Lung (tissue), 12 donors: Measurements from ENCODE around the gene C12orf43. TPM values are rescaled to one million over a fixed set of nuclear protein-coding genes. Genes with fewer than 3 reads are reported as not detected.
A peak's percentile ranks its signal among the peaks of the same experiment; 100 is the strongest.

Source experiments
- ATAC-seq: fragments of 200-7000 bp; cut with Tn5 transposase; one replicate; pipeline ENCODE4 v1.9.1; 2020; ENCODE audit warnings: moderate number of reproducible peaks; ENCODE audit not compliant: insufficient read depth, low FRiP score
- DNase-seq, 3 donors: peaks; one replicate each; pipeline ENCODE4 v3.0.0-alpha.2; 2013 to 2017
- H3K27ac ChIP-seq, 2 donors: one replicate each; pipeline ENCODE4 v1.5.1; 2013; ENCODE audit warnings: mild to moderate bottlenecking in 2 of 2, moderate library complexity in 2 of 2, control low read depth in 1 of 2, inconsistent platforms in 1 of 2, low read depth in 1 of 2, low read length in 1 of 2
- H3K27me3 ChIP-seq, 3 donors: one replicate each; pipeline ENCODE4 v1.5.1; 2013; ENCODE audit warnings: low read length in 2 of 3; ENCODE audit not compliant: control insufficient read depth in 3 of 3, insufficient read depth in 3 of 3
- H3K36me3 ChIP-seq, 4 donors: one replicate each; pipeline ENCODE4 v1.5.1; 2013; ENCODE audit warnings: low read length in 4 of 4, mild to moderate bottlenecking in 1 of 4, moderate library complexity in 1 of 4; ENCODE audit not compliant: control insufficient read depth in 4 of 4, insufficient read depth in 4 of 4
- H3K4me1 ChIP-seq, 5 donors: one replicate each; pipeline ENCODE4 v1.5.1; 2013; ENCODE audit warnings: low read length in 5 of 5, mild to moderate bottlenecking in 2 of 5, moderate library complexity in 1 of 5; ENCODE audit not compliant: control insufficient read depth in 5 of 5, insufficient read depth in 5 of 5
- H3K4me3 ChIP-seq: one replicate; pipeline ENCODE4 v1.5.1; 2013; ENCODE audit warnings: mild to moderate bottlenecking, control low read depth, moderate library complexity
- H3K9ac ChIP-seq, 2 donors: one replicate each; pipeline ENCODE4 v1.5.1; 2013; ENCODE audit warnings: low read length in 2 of 2, control low read depth in 1 of 2; ENCODE audit not compliant: insufficient read depth in 1 of 2
- H3K9me3 ChIP-seq, 4 donors: one replicate each; pipeline ENCODE4 v1.5.1; 2013; ENCODE audit warnings: low read length in 3 of 4, mild to moderate bottlenecking in 1 of 4, moderate library complexity in 1 of 4; ENCODE audit not compliant: control insufficient read depth in 4 of 4, insufficient read depth in 3 of 4
- CTCF ChIP-seq: IDR thresholded peaks from 2 replicates; pipeline ENCODE4 v1.5.1; 2012; ENCODE audit warnings: mild to moderate bottlenecking; ENCODE audit errors: control extremely low read depth, extremely low read depth
- WGBS, 2 donors: extraction: QIAGEN DNeasy Blood & Tissue Kit; methylation state at CpG; one replicate each; pipeline ENCODE4 v1.1.7; 2013; 5-methylcytosine and 5-hydroxymethylcytosine counted together
- polyA plus RNA-seq, 2 donors: library from polyadenylated mRNA; stranded (reverse); fragments of 200-250 nt; gene quantifications; one replicate each; pipeline ENCODE4 v1.2.1, GENCODE V29; 2013
- total RNA-seq, 2 donors: library from RNA; depleted of rRNA in 1 of 2; stranded (reverse); fragments of >200 nt in 1 of 2; gene quantifications; one replicate each; pipeline ENCODE4 v1.2.1, GENCODE V29; 2014 to 2021
- donor health status: control.
- donor health status: control.
- donor health status: Bipolar disorder and iron deficiency.
- donor health status: healthy.
- donor health status: DM: yes; HTN: yes; CAD: no.

C12orf43 gene
- total and polyA plus RNA-seq, 4 donors: 9.9 to 17.6 (median 12.5) TPM

GRCh38 chr12:121064116-121064515 lies 47.8 kb upstream of the C12orf43 start:
- TF ChIP-seq CTCF: no peak
- no peak for DNase-seq
- Histone ChIP-seq H3K27me3 (no peaks in the 10 kb centered on the region), H3K4me1 (peaks cover 0 to 1% (median 0%) of the 10 kb centered on the region in 5 donors), H3K36me3 (no peaks in the 10 kb centered on the region), H3K9me3 (no peaks in the 10 kb centered on the region), H3K9ac (no peak overlapping the region), H3K27ac (no peak overlapping the region), H3K4me3 (no peak overlapping the region)
- ATAC-seq: no peak
- WGBS, 2 donors: 89 to 94% methylated on average over 1 of the region's 1 CpG

- Histone ChIP-seq H3K4me1 (peaks cover 0 to 1% (median 0%) of the 10 kb centered on the region in 5 donors), H3K4me3 (no peak overlapping the region), H3K27me3 (no peaks in the 10 kb centered on the region), H3K9ac (no peak overlapping the region), H3K27ac (no peak overlapping the region), H3K9me3 (no peaks in the 10 kb centered on the region), H3K36me3 (no peaks in the 10 kb centered on the region)
- no peak for TF ChIP-seq CTCF
- ATAC-seq: no peak
- no peak for DNase-seq
- 93% methylated on average over 11 of the region's 11 CpGs for WGBS, 2 donors
Measured at GRCh38 chr12:121062391-121063045, 46.2 kb upstream of the C12orf43 start.

- H3K4me1 ChIP-seq: peaks cover 0 to 1% (median 0%) of the 10 kb centered on the region in 5 donors
- DNase-seq: peak in 2 of 3 donors; percentile 27 to 28
Measured at GRCh38 chr12:121061831-121062230, 45.5 kb upstream of the C12orf43 start.

More at GRCh38 chr12:121061831-121062230, 45.5 kb upstream of the C12orf43 start:
- no peaks in the 10 kb centered on the region for H3K27me3 ChIP-seq
- H3K27ac ChIP-seq: no peak overlapping the region
- ATAC-seq: no peak
- no peaks in the 10 kb centered on the region for H3K36me3 ChIP-seq
- no peaks in the 10 kb centered on the region for H3K9me3 ChIP-seq
- 38 to 60% methylated on average over 2 of the region's 2 CpGs for WGBS, 2 donors
- H3K9ac ChIP-seq: no peak overlapping the region
- no peak overlapping the region for H3K4me3 ChIP-seq
- TF ChIP-seq CTCF: no peak
